ENCODE results near the gene MYOCD.

Gene MYOCD, protein sequence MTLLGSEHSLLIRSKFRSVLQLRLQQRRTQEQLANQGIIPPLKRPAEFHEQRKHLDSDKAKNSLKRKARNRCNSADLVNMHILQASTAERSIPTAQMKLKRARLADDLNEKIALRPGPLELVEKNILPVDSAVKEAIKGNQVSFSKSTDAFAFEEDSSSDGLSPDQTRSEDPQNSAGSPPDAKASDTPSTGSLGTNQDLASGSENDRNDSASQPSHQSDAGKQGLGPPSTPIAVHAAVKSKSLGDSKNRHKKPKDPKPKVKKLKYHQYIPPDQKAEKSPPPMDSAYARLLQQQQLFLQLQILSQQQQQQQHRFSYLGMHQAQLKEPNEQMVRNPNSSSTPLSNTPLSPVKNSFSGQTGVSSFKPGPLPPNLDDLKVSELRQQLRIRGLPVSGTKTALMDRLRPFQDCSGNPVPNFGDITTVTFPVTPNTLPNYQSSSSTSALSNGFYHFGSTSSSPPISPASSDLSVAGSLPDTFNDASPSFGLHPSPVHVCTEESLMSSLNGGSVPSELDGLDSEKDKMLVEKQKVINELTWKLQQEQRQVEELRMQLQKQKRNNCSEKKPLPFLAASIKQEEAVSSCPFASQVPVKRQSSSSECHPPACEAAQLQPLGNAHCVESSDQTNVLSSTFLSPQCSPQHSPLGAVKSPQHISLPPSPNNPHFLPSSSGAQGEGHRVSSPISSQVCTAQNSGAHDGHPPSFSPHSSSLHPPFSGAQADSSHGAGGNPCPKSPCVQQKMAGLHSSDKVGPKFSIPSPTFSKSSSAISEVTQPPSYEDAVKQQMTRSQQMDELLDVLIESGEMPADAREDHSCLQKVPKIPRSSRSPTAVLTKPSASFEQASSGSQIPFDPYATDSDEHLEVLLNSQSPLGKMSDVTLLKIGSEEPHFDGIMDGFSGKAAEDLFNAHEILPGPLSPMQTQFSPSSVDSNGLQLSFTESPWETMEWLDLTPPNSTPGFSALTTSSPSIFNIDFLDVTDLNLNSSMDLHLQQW

DNA sequence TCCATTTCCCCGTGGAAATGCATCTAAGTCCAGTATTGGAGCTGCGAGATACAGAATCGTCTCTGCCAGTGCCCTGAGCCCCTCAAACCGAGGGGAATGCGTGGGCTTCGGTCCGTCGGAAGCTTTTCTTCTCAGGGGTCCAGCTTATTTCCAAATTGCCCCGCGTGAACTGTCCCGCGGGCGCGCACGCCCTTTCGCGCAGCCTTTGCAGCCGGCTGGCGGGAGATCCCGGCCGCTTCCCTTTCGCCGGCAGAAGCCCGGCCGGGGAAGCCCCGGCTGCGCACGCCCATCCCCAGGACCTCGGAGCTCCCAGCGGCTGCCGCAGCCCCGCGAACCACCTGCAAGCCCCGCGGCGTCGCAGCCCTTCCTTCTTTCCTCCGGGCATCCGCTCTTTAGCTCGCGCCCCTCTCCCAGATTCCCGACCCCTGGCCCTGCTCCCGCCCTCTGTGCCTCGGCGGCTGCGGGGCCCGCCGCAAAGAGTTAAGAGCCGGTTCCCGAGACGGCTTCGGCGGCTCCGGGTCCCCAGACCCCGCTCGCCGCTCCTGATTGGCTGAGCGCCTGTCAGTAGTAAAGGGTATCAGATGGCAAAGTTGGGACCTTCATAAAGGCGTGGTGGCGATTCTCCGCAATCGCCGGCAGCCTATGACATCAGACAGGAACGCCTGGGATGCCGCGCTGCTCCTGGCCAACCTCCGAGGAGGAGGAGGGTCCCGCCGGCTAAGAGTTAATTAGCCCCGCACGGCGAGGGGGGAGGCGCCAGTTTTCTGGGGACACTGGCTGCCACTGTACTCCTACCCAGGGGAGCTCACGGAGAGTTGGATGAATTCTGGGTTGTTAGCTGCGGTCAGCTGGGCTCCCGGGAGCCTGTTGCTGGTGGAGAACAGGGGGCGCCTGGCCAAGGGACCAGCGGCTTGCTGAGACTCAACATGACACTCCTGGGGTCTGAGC lies at the start of gene MYOCD:
Gene MYOCD, plus strand, starts transcription at position 628 of the 948 bp plus-strand sequence. Its CDS starts 299 bp downstream, at position 927.
- peak; percentile 33 for DNase-seq (ENCODE audit: low spot score)
- H3K27ac ChIP-seq: no peak within 1 kb of the TSS
- POLR2A ChIA-PET (ENCODE audit: low non-redundant PET): no interaction called here
- no peak for TF ChIP-seq CTCF (conservative IDR thresholded peaks at IDR 0.05; ENCODE audit: low read depth)
- CTCF ChIA-PET: interaction anchor here (0.5 kb wide), 1 partner anchor 264 kb away, joined by 4 read pairs; no protein-coding TSS in a partner anchor

- no peak for DNase-seq (ENCODE audit: low spot score)
- TF ChIP-seq CTCF (conservative IDR thresholded peaks at IDR 0.05; ENCODE audit: low read depth): no peak
- H3K27ac ChIP-seq: no peak overlapping the region
- CTCF ChIA-PET: no interaction called here
- POLR2A ChIA-PET (ENCODE audit: low non-redundant PET): no interaction called here
Measured at GRCh38 chr17:12616161-12616560, 49.5 kb upstream of the MYOCD start.

GRCh38 chr17:12618557-12618956 lies 47.1 kb upstream of the MYOCD start:
- CTCF ChIA-PET: no interaction called here
- no peak for DNase-seq (ENCODE audit: low spot score)
- no peak overlapping the region for H3K27ac ChIP-seq
- no peak for TF ChIP-seq CTCF (conservative IDR thresholded peaks at IDR 0.05; ENCODE audit: low read depth)
- POLR2A ChIA-PET (ENCODE audit: low non-redundant PET): no interaction called here

- ChIA-PET CTCF (no interaction called here), POLR2A (ENCODE audit: low non-redundant PET) (no interaction called here)
- TF ChIP-seq CTCF (conservative IDR thresholded peaks at IDR 0.05; ENCODE audit: low read depth): no peak
Measured at GRCh38 chr17:12619459-12620199, 46.1 kb upstream of the MYOCD start.

GRCh38 chr17:12620200-12620720 lies 45.4 kb upstream of the MYOCD start:
- POLR2A ChIA-PET (ENCODE audit: low non-redundant PET): no interaction called here
- no peak for DNase-seq (ENCODE audit: low spot score)
- H3K27ac ChIP-seq: no peak overlapping the region
- no peak for TF ChIP-seq CTCF (conservative IDR thresholded peaks at IDR 0.05; ENCODE audit: low read depth)
- CTCF ChIA-PET: no interaction called here

More at GRCh38 chr17:12619459-12620199, 46.1 kb upstream of the MYOCD start:
- no peak overlapping the region for H3K27ac ChIP-seq
- DNase-seq (ENCODE audit: low spot score): no peak

Data from RWPE1 (cell line).